Subcutaneous adipose tissue (tissue), 4 donors: Measurements from ENCODE around the gene GNG13. TPM values are rescaled to one million over a fixed set of nuclear protein-coding genes. Genes with fewer than 3 reads are reported as not detected.

Experiments used
- total RNA-seq, 4 donors: library from RNA; depleted of rRNA; stranded (reverse); fragments of >200 nt; gene quantifications; one replicate each; pipeline ENCODE4 v1.1.0, GENCODE V29; 2016
- TF ChIP-seq, protein P1 (sequence below): fragments of 450-650 bp; IDR thresholded peaks from one replicate; pipeline ENCODE4 v1.5.1; 2016; ENCODE audit warnings: low read depth, mild to moderate bottlenecking, control low read depth, antibody characterized with exemption, moderate library complexity

GNG13 gene
- total RNA-seq, 4 donors from 2014 or later = not detected

DNA sequence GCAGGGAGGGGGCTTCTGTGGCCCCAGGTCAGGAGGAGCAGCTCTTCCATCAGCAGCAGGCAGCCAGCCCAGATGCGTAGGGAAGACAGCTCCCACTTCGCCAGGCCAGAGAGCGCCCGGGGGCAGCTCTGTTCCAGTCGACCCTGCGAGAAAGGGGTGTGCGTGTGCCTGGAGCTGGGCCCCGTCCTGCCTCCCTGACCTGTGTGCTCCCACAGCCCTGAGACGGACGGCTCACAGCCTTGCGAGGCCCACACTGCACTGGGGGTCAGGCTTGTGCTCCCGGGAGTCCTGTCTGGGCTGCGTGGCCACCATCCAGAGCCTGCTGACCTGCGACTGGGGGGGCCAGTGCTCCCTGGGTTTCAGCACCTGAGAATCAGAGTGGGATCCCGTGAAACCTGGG is 40.5 kb downstream of the GNG13 start:
- TF ChIP-seq, protein P1, sequence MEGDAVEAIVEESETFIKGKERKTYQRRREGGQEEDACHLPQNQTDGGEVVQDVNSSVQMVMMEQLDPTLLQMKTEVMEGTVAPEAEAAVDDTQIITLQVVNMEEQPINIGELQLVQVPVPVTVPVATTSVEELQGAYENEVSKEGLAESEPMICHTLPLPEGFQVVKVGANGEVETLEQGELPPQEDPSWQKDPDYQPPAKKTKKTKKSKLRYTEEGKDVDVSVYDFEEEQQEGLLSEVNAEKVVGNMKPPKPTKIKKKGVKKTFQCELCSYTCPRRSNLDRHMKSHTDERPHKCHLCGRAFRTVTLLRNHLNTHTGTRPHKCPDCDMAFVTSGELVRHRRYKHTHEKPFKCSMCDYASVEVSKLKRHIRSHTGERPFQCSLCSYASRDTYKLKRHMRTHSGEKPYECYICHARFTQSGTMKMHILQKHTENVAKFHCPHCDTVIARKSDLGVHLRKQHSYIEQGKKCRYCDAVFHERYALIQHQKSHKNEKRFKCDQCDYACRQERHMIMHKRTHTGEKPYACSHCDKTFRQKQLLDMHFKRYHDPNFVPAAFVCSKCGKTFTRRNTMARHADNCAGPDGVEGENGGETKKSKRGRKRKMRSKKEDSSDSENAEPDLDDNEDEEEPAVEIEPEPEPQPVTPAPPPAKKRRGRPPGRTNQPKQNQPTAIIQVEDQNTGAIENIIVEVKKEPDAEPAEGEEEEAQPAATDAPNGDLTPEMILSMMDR = no peak

DNA sequence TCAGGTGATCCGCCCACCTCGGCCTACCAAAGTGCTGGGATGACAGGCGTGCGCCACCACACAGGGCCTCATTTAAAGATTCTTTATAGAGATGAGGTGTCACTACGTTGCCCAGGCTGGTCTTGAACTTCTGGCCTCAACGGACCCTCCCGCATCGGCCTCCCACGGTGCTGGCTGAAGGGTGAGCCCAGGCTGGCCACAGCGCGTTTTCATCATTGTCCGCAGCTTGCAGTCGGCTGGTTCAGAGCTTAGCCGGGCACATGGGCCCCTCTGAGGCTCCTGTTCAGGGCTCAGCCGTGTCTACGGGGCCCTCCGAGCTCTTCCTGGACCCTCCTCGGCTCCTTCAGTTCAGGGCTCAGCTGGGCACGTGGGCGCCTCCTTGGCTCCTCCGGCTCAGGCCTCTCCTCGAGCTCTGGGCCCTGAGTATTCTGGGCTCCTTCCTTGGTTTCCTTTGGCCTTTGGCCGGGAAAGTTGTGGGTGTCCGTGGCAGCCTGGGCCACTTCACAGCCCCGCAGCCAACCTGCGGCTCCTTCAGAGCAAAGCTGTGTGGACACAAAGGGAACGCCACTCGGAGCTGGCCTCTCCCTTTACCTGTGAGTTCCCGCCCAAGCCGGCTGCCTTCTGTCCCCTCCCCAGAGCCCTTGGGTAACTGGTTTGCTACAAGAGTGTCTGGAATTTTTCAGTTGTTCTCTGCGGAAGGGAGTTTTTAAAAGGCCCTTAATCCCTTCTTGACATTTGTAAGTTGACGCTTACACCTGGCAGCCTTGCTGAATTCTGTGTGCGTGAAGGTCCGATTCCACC is 41.2 kb downstream of the GNG13 start:
- TF ChIP-seq, protein P1 = no peak

DNA sequence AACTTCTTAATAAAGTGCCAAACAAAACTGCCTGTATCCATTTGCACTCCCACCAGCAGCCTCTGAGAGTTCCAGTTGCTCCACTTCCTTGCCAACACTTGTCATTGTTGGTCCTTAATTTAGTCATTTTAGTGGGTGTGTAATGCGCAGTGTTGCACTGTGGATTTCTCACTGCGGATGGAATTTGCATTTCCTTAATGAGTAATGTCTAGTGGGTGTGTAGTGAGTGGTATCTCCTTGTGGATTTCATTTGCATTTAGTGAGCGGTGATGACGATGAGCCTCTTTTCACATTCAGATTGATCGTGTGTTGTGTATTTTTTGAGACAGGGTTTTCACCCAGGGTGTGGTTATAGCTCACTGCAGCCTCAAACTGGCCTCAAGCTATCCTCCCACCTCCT is 44.1 kb downstream of the GNG13 start:
- TF ChIP-seq, protein P1 = no peak

DNA sequence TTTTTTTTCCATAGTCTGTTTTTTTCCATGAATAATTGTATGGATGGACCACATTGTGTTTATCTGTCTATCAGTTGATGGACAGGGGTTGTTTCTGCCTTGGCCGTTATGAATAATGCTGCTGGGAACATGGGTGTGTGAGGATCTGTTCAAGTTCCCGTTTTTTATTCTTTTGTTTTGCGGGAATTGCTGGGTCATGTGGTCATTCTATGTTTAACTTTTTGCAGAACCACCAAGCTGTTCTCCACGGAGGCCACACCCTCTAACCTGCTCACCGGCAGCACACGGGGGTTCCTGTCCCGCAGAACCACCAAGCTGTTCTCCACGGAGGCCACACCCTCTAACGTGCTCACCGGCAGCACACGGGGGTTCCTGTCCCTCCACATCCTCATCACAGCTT is 45.9 kb downstream of the GNG13 start:
- TF ChIP-seq, protein P1 = no peak

DNA sequence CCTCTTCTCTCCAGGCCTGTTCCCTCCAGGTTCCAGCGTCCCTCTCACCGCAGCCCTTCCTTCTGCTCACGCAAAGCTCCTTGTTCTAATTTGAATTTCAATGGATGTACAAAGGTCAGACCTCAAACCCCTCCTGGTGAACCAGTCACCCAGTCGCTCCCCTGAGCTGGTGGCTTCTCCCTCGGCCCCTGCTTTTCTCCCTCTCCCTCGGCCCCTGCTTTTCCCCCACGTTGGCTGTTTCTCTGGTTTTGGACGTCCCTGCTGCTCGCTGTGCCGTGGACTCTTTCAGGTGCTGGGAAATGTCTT is 48.6 kb downstream of the GNG13 start:
- TF ChIP-seq, protein P1 = no peak

DNA sequence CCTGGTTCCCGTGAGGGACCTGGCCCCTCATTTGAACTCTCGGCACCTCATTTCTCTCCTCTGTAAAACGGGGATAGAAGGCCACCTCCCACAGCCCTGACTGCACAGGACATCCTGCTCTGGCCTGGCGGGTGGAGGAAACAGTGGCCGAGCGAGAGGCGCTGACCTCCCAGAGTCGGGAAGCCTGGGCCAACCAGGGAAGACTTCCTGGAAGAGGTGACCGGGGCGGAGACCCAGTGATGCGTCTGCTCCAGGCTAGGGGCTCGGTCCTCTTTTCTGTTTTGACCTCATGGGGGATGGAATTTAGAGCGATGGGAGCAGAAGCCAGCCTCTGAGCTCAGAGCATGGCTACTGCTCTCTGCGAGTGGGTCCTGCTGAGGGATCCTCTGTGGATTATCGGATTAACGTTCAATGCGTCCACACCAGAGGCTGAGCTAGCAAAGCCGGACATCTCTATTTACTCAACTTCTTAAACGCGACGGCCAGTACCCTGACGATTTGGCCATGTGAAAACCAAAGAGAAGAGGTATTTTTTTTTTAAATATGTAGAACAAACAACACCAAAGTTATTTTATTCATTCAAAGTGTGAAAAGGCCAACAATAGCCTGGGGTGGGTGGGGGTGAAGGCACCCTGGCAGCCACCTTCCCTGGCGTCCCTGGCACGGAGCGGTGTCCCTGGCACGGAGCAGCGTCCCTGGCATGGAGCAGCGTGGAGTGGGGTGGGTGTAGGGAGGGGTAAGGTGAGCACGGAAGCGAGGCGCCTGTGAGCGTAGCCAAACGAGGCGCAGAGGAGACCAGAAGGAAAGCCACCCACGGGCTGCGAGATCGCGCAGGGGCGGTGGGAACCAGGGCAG is 49.2 kb downstream of the GNG13 start:
- TF ChIP-seq, protein P1 = no peak

DNA sequence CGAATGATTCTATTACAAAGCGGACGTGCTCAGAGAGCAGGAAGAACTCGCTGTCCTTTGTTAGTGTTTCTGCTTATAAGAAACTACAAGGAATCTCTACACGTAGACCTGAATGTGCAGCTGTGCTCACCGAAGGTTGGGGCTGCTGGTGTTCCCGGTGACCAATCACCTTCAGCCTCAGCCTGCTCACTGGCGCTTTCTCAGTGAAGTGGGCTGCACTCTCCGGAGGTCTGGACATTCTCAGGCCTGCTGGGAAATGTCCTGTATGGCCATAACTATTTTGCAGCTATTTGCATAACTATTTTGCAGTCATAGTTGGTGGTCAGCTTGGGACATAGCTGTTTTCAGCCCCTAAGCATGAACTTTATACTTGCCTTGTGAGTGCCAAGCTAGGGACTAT is 50.0 kb downstream of the GNG13 start:
- TF ChIP-seq, protein P1 = no peak
